ENCODE data around the gene GLYR1. TPM values are rescaled to one million over a fixed set of nuclear protein-coding genes. Genes with fewer than 3 reads are reported as not detected.

The GLYR1 gene
- polyA plus RNA-seq, 2 of the 4 experiments (the other 2 are of a cell fraction), result 37.1 to 55.1 TPM

- TF ChIP-seq SMC3 (IDR thresholded peaks at IDR 0.05), result no peak
- TF ChIP-seq FOSL2 (IDR thresholded peaks at IDR 0.05), result no peak
- no peak for TF ChIP-seq FOSL2 (CRISPR knock-in tag; IDR thresholded peaks at IDR 0.05)
- TF ChIP-seq PHF8 (IDR thresholded peaks at IDR 0.05; ENCODE audit: borderline replicate concordance, low read depth), result no peak
- TF ChIP-seq ZNF302 (CRISPR knock-in tag; IDR thresholded peaks at IDR 0.05), result no peak
- TF ChIP-seq NR3C1 (IDR thresholded peaks at IDR 0.05), result no peak
- TF ChIP-seq CEBPB (IDR thresholded peaks at IDR 0.05), result no peak
- TF ChIP-seq MAX (IDR thresholded peaks at IDR 0.05), result no peak
- no peak for TF ChIP-seq KDM5A (IDR thresholded peaks at IDR 0.05)
- TF ChIP-seq MAZ (IDR thresholded peaks at IDR 0.05; ENCODE audit: borderline replicate concordance, low read depth, low read length), result no peak
- TF ChIP-seq PBX3 (IDR thresholded peaks at IDR 0.05), result no peak
- TF ChIP-seq CTCF (IDR thresholded peaks at IDR 0.05), result no peak
- no peak for TF ChIP-seq RNF2 (IDR thresholded peaks at IDR 0.05; ENCODE audit: borderline replicate concordance, low read depth)
- TF ChIP-seq CHD4 (IDR thresholded peaks at IDR 0.05; ENCODE audit: borderline replicate concordance), result no peak
- TF ChIP-seq ZSCAN20 (CRISPR knock-in tag; IDR thresholded peaks at IDR 0.05), result no peak
- no peak overlapping the region for H3K27ac ChIP-seq
- FAIRE-seq (no peak), DNase-seq (ENCODE audit: low read depth in 1 of 2, low spot score in 1 of 2) (no peak), ATAC-seq (no peak)
- ChIA-PET CTCF (interaction anchor here (0.6 kb wide), 1 partner anchor 235 kb away, joined by 3 read pairs; no protein-coding TSS in a partner anchor), POLR2A (no interaction called here)
- H3K4me3 ChIP-seq, result no peak overlapping the region
- 60% methylated on average over 10 of the region's 10 CpGs for WGBS (ENCODE audit: missing lambda C conversion rate)
- H3K4me2 ChIP-seq, result 0 out of 3 replicates have a peak overlapping the region, but pooled peaks have one; percentile 8
- peaks cover 26% of the 10 kb centered on the region for H3K4me1 ChIP-seq
- no peaks in the 10 kb centered on the region for H3K9me3 ChIP-seq
These were observed 56.8 kb downstream of the GLYR1 start for GRCh38 chr16:4790261-4790660.

GRCh38 chr16:4788910-4789309 lies 58.2 kb downstream of the GLYR1 start:
- peak overlapping the region in 1 of 2 experiments; percentile 80; a peak in 3 of 6 replicates for H3K27ac ChIP-seq
- peak overlapping the region; percentile 40; the same call in 1 of the 3 replicates for H3K4me2 ChIP-seq
- no peak for FAIRE-seq
- 86% methylated on average over 7 of the region's 7 CpGs for WGBS (ENCODE audit: missing lambda C conversion rate)
- H3K4me1 ChIP-seq, result peaks cover 26% of the 10 kb centered on the region
- ATAC-seq, result 0 out of 6 replicates have a peak, but pooled peaks of 1 of the 2 experiments have one; percentile 48
- DNase-seq (ENCODE audit: low read depth in 1 of 2, low spot score in 1 of 2), result no peak
- no peak overlapping the region for H3K4me3 ChIP-seq
- CTCF ChIA-PET, result interaction anchor here (0.6 to 1.3 kb wide), 2 partner anchors 167 to 850 kb away, joined by 3 read pairs; no protein-coding TSS in a partner anchor
- POLR2A ChIA-PET, result no interaction called here
- H3K9me3 ChIP-seq, result no peaks in the 10 kb centered on the region
- TF ChIP-seq EHMT2 (IDR thresholded peaks at IDR 0.05; ENCODE audit: low read depth), result no peak
- no peak for TF ChIP-seq ZNF302 (CRISPR knock-in tag; IDR thresholded peaks at IDR 0.05)
- no peak for TF ChIP-seq HDAC2 (IDR thresholded peaks at IDR 0.05)
- no peak for TF ChIP-seq REST (IDR thresholded peaks at IDR 0.05)
- TF ChIP-seq MAX (IDR thresholded peaks at IDR 0.05), result no peak
- TF ChIP-seq RCOR1 (IDR thresholded peaks at IDR 0.05; ENCODE audit: low read depth, low read length), result no peak
- TF ChIP-seq ESRRA (IDR thresholded peaks at IDR 0.05; ENCODE audit: borderline replicate concordance, low read length), result no peak
- no peak for TF ChIP-seq FOSL2 (IDR thresholded peaks at IDR 0.05)
- no peak for TF ChIP-seq FOSL2 (CRISPR knock-in tag; IDR thresholded peaks at IDR 0.05)
- no peak for TF ChIP-seq SMC3 (IDR thresholded peaks at IDR 0.05)
- no peak for TF ChIP-seq ZFP36 (IDR thresholded peaks at IDR 0.05; ENCODE audit: borderline replicate concordance, partially characterized antibody)
- no peak for TF ChIP-seq TP53 (CRISPR knock-in tag; IDR thresholded peaks at IDR 0.05)
- no peak for TF ChIP-seq GATA3 (IDR thresholded peaks at IDR 0.05; ENCODE audit: borderline replicate concordance)
- no peak for TF ChIP-seq FOSB (CRISPR knock-in tag; IDR thresholded peaks at IDR 0.05)
- TF ChIP-seq PHF8 (IDR thresholded peaks at IDR 0.05; ENCODE audit: borderline replicate concordance, low read depth), result no peak
- no peak for TF ChIP-seq POLR2AphosphoS2 (conservative IDR thresholded peaks at IDR 0.05; ENCODE audit: low read length)
- TF ChIP-seq RNF2 (IDR thresholded peaks at IDR 0.05; ENCODE audit: borderline replicate concordance, low read depth), result no peak

Measured in A549 (cell line).